GM18498 (cell line): ENCODE data around the gene PODN.

Experiments used
- ATAC-seq: cut with Tn5 transposase; IDR thresholded peaks from one replicate; pipeline ENCODE4 v1.9.1; 2021; ENCODE audit warnings: mild to moderate bottlenecking, moderate library complexity; ENCODE audit not compliant: unreplicated experiment

PODN gene, protein sequence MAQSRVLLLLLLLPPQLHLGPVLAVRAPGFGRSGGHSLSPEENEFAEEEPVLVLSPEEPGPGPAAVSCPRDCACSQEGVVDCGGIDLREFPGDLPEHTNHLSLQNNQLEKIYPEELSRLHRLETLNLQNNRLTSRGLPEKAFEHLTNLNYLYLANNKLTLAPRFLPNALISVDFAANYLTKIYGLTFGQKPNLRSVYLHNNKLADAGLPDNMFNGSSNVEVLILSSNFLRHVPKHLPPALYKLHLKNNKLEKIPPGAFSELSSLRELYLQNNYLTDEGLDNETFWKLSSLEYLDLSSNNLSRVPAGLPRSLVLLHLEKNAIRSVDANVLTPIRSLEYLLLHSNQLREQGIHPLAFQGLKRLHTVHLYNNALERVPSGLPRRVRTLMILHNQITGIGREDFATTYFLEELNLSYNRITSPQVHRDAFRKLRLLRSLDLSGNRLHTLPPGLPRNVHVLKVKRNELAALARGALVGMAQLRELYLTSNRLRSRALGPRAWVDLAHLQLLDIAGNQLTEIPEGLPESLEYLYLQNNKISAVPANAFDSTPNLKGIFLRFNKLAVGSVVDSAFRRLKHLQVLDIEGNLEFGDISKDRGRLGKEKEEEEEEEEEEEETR

DNA sequence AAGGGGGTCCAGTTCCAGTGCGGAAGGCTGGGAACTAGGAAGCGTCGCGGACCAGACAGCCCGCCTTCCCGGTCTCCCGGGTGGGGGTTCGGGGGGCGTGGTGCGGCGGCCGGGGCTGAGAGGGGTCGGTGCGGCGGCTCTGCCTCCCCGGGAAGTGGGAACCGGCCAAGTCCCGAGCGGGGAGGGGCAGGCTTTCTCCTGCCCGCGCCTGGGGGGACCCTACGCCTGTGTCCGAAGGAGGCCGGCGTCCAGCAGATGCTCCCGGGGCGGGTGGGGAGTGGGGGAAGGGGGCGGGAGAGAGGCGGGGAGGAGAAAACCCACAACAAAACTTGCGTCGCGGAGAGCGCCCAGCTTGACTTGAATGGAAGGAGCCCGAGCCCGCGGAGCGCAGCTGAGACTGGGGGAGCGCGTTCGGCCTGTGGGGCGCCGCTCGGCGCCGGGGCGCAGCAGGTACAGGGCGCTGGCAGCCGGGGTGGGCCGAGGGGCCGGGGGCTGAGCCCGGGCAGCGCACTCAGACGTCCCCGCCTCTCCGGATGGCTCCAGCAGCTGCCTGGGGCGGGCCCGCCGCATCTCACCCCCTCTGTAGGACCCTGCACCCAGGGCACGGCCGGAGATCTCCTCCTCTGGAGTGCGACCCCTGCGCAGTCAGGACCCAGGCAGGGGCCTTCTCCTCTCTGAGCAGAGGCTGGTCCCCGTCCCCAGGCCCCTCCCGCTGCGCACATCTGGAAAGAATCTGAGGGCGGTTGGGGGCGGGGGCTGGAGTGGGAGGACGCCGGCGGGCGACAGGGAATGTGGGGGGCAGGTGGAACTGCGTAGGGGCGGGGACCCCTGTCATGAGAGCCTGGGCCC is at the start of gene PODN:
TSS of gene PODN (plus strand) at position 355 of the 849 bp plus-strand sequence. CDS start 7,643 bp downstream, outside the sequence.
- ATAC-seq: no peak

DNA sequence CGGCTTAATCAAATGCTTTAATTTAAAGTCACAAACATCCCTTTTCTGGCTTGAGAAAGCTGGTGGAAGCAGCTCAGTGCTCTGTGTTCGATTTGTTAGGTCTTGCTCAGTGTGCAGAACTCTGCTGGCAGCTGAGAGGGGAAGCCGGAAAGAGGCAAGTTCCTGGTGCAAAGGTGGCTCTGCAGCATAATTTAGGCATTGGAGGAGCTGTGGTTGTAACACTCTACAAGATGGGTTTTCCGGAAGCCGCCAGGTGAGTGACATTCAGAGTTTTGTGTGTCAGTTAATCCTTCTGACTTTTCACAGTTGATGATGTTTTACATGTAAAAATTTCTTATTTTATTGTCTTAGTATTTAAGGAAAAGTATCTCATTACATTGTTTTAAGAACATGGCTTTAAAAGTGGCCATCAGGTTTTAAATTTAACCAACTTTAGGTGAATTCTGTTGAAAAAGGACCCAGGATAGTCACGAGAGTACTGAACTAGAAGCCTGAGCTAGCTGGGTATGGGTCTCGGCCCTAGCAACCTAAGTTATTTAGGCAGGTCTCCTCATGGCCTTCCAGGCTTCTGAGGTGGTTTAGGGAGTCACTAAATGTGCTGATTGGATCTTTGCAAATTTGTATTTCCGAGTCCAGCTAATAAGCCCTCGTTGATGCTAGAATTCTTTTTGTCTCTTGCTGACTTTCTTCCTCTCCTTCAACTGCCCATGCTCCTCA is 47.1 kb upstream of the PODN start:
- peak; percentile 89 for ATAC-seq

GRCh38 chr1:53015508-53015860 is 46.5 kb upstream of the PODN start:
- ATAC-seq: no peak

DNA sequence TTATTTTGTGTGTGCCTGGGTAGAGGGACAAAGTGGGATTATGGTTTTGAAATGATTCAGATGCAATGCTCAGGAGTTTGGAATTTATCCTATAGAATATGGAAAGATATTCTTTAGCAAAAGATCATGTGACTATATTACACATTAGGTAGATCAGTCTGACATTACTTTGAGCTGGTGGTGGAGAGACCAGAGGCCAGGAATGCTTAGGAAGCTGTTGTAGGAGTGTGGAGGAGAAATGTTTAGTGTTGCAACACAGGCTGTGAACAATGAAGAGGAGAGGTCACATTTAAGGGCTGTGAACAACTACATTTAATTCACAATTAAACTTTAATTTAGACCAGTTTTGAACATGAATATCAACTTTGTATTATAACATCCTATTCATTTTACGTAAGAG is 45.3 kb upstream of the PODN start:
- ATAC-seq: no peak

- no peak for ATAC-seq
Measured at GRCh38 chr1:53020588-53020987, 41.4 kb upstream of the PODN start.

DNA sequence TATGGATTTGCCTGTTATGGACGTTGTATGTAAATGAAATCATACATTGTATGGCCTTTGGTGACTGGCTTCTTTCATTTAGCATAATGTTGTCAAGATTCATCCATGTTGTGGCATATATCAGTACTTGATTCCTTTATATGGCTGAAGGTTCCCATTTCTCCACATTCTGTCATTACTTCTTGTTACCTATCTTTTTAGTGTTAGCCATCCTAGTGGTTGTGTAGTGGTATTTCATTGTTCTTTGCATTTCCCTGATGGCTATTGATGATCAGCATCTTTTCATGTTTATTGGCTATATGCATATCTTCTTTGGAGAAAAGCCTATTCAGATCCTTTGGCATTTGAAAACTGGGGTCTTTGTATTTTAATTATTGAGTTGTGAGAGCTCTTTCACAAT is 39.8 kb upstream of the PODN start:
- no peak for ATAC-seq

GRCh38 chr1:53023546-53023945 is 38.5 kb upstream of the PODN start:
- ATAC-seq: no peak

- ATAC-seq: no peak
Measured at GRCh38 chr1:53024117-53024516, 37.9 kb upstream of the PODN start.

DNA sequence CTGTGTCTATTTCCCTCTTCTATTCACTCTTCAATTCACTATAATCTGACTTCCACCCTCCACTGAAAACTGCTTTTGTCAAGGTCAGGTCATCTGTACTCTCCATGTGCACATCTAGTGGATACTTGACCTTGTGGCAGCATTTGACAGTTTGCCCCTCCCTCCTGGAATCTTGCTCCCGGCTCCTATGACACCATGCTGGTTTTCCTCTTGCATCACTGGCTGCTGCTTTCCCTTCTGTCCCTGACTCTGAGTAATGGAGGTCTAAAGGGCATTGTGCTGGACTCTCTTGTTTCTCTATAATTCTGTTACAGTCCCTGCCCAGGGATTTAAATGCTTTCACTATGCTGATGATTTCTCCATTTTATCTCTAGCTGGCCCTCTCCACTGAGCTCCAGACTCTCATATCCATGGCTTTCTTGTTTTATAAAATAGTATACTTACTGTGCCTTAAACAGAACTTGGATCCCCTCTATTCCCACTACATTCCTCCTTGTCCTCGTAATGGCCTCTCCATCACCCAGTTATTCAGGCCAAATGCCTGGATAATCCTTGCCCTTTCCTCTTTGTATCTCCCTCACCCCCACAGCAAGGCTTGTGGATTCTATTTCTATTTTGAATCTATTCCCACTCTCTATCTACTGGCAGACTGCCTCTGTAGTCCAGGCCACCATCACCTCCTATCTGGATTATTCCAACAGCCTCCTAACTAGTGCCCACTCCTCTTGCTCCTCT is 36.8 kb upstream of the PODN start:
- ATAC-seq: no peak

DNA sequence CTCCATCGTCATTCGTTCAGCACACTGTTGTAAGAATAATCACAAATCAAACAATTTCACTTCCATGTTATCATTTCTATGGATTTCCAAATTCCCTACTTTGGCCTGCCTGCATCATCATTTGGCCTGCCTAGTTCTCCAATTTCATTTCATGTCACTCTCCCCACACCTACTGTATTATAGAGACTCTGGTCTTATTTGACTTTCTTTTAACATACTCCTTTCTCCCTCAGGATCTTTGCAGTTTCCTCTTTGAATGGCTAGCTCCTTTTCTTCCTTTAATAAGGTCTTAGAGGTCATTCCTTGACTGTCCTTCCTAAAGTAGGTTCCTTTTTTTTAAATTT is 36.3 kb upstream of the PODN start:
- no peak for ATAC-seq

GRCh38 chr1:53026254-53026653 is 35.8 kb upstream of the PODN start:
- no peak for ATAC-seq

DNA sequence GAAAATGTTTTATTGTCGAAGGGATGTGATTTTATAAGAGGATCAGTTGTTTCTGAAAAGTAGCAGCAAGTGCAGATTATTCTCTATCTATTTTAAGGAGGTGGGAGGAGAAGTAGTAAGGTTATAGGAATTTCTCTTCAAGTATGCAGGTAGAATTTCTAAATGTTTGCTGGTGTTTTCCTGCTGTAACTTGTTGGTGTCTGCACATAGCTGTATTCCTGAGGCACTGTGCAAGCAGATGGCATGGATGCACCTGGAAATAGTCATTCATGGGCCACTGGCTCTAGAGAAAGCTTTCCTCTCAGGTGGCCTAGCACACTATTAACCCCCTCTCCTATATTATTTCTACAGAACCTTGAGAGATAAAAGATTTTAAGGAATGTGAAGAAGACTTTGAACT is 30.3 kb upstream of the PODN start:
- no peak for ATAC-seq

DNA sequence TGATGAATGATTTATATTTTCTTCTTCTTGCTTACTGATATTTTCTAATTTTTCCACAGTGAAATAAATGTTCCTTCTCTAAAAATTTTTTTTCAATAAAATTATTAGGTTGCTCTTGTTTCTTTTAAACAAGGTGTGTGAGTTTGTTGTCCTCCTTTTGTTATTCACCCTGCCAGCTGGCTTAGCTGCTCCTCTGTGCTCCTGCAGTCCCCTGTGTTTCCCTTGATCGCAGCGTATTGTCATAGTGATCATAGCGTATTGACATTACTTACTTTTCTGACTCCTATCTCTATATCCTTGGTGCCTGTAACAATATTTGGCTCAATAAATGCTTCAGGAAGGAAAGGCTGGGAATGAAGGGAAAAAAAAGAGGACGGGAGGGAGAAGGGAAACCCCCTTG is 24.9 kb upstream of the PODN start:
- no peak for ATAC-seq

DNA sequence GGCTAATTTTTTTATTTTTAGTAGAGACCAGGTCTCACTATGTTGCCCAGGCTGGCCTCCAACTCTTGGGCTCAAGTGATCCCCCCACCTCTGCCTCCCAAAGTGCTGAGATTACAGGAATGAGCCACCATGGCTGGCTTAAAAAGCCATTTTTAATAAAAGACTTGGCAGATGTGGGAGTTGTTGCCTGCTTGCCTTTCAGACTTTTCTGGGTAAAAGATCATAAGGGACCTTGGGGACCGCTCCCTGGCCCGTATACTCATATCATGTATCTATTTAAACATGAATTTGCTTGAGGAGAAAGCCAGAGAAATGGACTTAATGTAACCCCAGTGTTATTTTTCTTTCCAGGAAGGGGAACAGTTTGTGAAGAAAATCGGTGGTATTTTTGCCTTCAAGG is 23.4 kb upstream of the PODN start:
- no peak for ATAC-seq

DNA sequence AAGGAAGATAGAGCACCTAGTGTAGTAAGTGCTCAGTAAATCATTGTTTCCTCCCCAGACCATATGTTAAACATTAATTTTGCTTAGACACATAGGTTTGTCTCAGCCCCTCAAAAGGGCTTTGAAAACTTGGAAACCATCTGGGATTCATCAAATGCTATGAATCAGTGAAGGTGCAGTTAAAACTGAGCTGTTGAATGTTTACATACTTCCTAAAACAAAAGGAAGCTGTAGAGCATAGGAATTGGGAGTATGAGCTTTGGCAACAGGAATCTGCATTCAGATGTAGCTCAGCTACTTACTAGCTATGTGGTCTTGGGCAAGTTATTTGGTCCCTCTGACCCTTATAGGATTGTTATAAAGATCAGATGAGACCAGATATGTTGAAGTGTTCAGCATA is 18.7 kb upstream of the PODN start:
- no peak for ATAC-seq

DNA sequence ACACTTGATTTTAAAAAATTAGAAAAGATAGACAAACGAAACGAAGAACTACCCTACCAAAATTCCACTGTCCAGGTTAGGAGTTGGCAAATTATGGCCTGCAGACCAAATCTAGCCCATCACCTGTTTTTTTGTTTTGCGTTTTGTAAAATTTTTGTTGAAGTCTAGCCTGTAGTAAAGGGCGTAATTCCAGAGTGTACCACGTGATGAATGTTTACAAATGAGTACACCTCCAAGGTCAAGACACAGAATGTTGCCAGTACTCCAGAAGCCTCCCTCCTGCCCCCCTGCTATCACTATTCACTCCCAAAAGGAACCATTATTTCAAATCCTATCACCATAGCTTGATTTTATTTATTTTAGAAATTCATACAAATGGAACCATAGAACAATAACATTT is 17.1 kb upstream of the PODN start:
- ATAC-seq: no peak

DNA sequence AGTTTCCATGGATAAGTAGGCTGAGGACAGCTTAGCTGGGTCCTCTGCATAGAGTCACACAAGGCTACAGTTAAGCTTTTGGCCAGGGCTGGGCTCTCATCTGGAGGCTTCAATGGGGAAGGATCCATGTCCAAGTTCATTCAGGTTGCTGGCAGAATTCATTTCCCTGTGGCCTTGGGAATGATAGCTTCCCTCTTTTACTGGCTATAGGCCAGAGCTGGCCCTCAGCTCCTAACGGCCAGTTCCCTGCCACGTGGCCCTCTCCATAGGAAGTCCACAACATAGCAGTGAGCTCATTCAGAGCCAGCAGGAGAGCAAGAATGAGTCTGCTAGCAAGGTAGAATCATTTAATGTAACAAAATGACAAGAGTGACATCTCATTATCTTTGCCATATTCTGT is 15.1 kb upstream of the PODN start:
- no peak for ATAC-seq

DNA sequence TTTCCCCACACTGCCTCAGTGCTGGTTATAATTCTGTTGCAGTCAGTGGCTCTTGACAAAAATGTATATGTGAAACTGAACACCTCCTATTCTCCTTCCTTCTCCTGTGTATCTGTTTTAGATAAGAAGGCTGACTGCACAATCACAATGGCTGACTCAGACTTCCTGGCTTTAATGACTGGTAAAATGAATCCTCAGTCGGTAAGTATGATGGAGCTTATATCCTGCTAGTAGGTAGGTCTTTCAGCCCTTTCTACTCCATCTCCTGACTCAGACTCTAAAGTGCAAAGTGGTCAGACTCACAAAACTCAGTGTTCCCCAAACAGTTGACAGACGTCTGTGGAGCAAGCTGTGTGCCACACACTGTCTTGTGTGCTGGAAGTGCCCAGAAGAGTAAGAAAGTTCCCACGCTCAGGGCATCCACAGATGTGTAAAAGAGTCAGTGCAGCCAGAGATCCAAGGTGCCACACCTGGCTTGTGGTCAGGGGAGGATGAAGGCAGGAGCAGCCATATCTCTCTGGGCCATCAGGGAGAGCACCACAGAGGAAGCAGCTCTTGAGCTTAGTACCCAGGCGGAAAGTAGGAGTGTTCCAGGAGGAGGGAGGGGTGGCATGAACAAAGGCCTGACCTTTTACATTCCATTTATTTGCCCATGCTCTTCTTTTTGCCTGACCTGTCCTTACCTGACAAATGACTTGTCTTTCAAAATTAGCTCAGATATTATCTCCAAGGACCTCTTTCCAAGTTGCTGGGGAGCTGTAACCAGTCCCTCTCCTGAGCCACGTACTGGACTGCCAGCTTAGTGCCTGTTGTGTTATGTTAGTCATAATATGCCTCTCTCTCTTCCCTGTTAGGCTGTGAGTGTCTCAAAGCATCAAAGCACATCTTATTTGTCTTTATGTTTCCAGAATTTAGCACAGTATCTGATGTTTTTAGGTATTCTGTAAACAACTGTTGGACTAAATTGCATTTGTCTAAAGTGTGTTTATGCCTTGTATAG is 14.0 kb upstream of the PODN start:
- ATAC-seq: no peak

DNA sequence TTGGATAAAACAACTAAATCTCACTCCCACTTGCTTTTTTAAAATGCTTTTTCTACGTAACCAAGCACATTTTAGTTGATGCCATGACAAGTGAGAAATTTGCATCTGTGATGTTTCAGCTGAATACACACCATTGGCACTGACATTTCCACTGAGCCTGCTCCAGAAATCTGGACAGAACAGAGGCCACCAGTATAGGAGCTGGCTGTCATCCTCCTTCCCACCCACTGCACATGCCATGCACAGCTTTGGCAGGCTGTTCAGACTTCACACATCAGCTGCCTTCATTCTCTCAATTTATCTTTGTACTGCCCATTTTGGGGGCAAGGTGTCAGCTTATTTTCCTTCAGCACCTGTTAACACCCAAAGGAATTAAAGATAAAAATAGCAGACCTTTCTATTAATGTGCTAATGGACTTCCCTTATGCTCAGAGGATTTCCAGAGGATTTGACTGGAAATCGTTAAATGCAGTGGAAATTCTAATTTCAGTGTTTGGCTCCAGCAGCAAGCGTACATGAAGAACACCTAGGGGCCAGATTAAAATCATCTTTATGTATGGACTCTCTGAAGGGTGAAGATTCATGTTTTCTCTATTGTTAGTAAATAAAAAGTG is 12.9 kb upstream of the PODN start:
- ATAC-seq: no peak
